HG03060 (cell line): Measurements from ENCODE around the gene FRMD1.

ENCODE experiments used
- ATAC-seq: cut with Tn5 transposase; IDR thresholded peaks from one replicate; pipeline ENCODE4 v1.9.1; 2021; ENCODE audit warnings: low read depth, moderate number of reproducible peaks; ENCODE audit not compliant: unreplicated experiment

Gene FRMD1

DNA sequence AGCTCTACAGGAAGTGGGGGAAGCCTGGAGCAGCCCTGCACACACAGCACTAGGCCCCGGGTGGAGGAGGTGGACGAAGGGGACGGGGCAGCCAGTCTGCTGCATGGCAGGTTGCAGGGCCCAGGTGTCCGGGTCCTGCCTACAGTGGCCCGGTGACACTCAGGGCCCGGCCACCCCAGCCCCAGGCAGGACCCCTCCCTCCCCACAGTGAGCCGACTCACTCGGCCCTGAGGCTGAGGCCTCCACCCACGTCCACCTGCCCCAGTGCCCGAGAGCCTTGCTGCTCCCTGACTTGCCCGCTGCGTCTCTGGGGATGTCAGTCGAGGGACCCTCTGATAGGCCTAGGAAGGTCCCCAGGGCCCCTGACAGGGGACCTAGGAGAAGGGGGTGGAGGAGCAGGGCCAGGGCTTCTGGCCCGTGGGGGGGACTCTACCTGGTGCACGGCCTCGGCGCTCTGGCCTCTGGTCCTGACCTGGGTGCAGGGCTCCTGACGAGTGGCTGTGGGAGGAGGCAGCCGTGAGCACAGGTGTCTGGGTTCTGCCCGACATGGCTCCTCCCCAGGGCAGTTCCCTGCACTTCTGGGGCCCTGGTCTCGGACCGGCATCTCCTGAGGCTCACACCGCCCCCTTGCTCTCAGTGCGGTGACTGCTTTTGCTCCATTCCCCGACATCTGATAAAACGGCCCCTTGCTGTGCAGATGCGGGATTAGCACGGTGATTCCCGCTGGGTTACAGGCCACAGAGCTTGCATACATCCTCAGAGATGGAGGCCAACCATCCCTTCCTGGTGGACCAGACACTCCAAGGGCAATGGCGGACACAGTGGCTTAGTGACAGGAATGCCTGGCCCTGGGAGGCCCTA, 20.1 kb downstream of the FRMD1 start:
- ATAC-seq: no peak

DNA sequence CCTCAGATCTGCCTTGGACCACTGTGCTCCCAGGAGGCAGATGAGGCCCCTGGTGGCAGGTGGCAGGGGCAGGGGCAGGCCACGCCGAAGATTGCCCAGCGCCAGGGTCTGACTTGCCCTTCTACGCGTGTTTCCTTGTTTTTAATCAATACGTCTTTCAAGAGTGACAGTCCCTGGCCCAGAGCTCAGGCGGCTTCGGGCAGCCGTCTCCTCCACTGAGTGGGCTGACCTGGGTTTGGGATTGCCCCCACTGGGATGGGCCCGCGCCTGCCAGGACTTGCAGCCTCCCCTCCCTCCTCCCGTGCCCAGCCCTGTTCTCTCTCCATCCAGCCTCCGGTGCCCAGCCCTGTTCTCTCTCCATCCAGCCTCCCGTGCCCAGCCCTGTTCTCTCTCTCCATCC, 21.2 kb downstream of the FRMD1 start:
- no peak for ATAC-seq

DNA sequence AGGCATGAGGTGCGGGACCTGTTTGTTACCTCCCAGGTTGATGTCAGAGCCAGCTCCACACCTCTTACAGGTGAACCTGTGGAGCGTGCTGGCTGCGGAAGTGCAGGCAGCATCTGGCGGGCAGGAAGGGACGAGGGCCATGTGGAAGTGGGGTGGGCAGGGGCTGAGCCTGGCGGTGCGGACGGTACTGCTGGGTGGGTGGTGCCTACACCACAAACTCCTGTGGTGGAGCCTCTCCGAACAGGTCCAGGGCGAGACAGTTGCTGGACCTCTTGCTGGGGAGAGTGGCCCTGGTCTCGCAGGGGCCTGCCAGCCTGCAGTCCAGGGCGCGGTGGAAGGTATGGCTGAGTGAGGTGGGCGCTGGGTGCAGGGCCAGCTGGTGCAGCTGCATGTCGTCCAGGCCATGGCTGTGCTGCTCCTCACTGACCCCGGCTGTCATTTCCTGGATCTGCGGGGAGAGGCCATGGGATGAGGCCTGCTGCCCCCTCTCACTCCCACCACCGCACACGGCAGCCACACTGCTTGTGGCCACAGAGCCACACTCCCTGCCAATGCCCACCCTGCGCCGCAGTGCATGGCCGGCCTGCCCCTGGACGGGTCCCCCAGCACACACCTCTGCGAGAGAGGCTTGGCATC, 22.0 kb downstream of the FRMD1 start:
- ATAC-seq: no peak

DNA sequence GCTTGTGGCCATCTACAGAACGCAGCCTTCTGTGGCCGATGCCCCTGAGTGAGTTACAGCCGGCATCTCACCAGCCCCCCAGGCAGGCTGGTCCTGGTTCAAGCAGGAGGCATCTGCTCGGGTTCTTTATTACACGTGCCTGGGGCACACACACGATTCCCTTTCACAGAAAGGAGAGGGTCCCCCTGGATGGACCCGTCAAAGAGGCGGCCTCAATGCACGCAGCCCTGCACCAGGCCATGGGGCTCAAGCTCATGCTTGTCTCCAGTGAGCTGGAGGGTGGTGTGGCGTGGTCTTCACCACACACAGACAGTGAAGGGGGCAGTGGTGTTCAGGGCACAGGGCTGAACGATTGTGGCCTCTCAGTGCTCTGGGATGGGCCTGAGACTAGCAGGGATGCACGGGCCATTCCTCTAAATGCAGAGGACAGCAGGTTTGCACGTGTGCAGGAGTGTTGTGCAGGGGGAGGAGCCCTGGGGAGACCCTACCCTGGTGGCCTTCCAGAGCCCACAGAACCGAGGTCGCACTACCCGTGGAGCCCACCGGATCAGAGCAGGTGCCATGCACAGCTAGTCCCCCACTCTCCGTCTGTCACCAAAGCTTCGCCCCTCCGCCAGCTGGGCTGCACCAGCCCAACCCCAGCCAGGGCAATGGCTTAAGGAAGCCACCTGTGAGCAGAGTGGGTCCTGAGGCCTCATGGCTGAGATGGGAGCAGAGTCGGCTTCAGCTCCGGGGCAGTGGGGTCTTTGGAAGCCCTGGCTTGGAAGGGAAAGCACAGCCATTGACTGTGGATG, 23.1 kb downstream of the FRMD1 start:
- ATAC-seq: no peak

DNA sequence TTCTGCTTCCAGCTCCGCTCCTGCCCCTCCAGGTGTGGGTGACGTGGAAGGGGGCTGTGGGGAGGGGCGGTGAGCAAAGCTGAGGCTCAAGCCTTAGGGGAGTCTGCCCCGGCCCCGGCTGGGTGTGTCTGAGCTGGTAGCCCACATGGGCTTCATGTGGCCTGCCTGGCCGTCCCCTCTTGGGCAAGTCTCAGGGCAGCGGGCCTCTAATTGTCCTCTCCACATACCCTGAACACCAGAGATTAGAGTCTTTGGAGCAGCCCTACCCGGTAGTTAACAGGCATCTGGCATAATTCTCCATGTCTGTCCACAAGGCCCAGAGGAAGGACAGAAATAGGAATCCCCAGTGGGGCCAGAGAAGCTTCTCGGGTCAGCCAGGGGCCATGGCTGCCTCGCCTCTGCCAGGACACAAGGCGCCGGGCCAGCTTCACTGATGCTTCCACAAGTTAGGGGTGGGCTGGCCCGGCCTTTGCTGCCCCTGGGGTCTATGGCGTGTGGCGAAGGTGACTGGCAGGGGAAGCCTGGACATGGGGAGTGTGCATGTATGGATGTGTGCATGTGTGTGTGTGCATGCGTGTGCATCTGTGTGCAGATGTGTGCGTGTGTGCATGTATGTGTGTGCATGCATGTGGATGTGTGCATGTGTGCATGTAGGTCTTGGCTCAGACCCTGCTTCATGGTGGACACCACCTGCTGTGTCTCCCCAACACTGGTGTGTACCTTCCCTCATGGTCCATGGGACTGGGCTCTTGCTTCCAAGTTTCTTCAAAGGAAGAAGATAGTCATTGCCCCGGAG, 24.0 kb downstream of the FRMD1 start:
- no peak for ATAC-seq

DNA sequence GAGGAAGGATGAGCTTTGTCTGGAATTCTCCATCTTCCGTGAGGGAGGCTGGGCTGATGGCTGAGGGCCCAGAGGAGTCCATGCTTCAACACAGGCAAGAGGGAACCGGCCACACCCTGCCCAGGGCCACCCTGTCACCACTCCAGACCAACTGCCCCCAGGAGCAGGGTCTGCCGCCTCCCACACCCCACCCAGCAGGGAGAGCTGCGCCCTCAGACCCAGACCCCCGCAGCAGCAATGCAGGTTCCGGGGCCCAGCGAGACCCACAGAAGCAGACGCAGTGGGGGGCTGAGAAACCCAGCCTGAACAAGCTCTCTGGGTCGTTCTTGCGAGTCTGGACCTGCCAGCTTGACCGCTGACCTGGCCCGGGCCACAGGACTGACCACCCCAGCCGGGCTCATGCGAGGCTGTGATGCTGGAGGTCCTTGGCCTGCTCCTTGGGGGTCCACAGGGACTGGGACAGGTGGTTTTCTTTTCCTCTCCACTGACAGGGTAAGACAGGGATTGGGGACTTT, 25.0 kb downstream of the FRMD1 start:
- no peak for ATAC-seq

DNA sequence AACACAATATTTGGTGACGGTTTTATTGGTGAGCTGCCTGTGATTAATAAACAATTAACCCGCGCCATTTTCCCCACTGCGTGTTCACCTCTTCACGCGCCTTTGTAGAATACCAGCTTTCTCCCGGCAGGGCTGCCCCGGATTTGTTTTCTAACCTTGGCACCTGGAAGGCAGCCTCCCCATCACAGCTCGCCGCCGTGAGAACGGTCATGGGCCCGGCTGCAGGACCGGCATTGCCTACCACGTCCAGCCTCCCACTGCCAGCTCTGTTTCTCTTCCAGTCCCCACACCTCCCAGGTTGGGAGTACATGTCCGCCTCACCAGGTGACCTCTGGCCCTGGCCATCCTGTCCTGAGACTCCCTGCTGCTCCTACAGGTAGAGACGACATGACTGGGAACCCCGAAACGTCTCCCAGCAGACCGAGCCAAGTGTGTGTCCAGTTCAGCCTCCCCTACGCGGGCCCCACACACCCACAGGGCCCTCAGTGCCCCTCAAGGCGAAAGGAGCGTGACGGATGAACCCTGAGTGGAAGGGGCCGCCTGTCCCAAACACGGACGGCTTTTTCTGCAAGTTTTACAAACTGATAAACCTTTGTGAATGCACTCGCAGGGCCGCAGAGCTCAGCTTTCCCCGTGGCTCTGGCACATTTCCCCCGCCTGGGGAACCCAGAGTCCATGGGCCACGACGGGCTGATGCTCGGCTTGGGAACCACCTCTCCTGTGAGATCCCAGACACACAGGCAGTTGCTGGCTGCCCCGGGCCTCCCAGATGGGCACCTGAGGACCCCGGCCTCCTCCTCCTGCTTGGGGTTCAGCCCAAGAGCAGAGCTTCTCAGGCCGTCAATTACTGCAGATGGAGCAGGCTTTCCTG, 25.7 kb downstream of the FRMD1 start:
- ATAC-seq: no peak

DNA sequence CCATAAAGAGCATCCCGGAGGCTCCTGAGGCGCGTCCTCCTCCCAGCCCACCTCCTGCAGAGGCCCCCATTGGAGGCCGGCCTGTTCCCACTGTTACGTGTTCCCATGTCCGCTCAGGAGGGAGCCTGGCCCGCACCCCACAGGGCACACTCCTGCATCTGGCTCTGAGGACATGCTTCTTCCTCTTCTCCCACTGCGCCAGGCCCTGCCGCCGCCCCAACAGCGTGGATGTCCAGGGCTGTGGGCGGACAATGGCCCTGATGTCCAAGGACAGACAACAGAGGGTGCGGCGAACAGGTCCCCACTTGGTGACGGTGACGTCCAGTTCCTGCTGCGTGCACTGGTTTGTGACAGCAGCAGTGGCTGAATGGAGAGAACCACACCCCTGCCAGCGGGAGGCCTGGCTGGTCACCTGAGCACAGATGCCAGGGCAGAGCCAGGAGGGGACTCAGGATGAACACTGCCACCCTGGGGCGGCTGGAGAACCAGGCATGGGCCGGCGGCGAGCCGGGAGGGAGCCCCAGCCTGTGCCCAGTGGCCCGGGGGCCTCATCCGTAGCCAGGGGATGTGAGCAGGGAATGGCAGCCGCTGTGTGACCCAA, 26.6 kb downstream of the FRMD1 start:
- no peak for ATAC-seq

DNA sequence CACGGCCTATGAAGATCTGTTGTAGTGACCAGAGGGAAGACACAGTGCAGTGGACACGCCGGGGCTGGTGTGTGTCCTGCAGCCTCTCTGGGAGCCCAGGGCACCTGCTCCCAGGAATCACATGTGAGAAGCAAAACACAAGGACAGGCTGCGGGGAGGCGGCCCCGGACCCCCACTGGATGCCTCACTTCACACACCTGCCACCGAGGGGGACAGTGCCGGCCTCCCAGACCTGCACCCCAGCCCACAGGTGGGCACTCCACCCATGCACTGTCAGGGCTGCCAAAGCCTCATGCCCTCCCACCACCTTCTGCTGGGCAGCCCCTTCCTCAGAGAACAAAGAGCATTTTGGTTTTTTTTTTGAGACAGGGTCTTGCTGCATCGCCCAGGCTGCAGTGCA, 27.4 kb downstream of the FRMD1 start:
- no peak for ATAC-seq

DNA sequence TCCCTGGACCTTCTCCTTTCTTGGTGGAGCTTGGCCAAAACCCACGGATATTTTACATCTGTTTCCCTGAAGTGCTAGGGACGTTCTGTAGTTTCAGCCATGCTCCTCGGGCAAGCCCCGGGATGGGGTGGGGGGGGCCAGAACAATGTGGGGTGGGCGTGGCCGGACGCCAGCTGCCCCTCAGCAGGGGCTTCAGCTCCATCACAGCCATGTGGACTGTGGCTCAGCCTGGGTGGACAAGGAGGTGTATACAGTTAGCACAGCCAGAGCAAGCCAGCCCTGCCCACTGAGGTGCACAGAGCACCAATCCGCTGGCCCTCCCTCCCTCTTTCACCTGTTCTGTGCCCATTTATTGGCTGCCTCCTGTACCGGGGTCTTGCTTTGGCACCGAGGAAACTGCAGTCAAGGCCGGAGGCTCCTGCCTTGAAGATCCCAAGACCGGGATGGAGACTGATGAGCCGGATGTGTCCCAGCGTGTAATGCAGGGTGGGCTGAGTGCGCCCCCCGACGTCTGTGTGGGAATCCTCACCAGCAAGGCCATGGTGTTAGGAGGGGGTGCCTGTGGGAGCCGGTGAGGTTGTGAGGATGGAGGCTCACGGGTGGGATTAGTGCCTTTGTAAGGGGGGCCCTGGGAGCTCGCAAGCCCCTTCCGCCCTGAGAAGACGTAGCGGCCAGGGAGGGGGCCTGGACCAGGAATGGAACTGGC, 28.0 kb downstream of the FRMD1 start:
- no peak for ATAC-seq

DNA sequence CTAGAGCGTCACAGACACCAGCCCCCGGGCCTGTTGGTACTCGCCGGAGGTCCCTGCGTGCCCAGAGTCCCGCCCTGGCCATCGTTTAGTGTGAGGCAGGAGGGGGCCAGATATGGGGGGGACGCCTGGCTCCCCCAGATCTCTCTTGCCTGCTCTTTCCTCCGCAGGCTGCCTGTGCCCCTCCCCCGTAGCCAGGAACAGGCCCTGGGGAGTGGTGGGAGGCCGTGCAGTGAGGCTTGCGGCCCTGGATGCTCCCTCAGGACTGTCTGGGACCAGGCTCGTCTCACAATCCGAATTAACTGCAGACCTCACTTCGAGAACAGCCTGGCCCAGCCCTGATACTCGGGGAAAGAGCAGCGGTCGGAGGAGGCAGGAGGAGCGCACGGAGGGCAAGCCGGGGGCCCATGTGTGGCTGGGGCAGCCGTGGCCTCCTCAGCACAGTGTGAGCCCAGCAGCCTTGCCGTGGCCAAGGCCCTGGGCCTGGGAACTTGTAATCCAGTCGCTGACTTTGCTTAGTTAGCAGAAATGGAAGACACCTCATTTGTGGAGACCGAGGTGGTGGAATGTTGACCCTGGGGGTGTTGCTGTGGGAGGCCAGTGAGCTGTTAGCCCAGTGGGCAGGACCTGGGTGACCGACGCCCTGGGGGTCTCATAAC, 28.7 kb downstream of the FRMD1 start:
- no peak for ATAC-seq

DNA sequence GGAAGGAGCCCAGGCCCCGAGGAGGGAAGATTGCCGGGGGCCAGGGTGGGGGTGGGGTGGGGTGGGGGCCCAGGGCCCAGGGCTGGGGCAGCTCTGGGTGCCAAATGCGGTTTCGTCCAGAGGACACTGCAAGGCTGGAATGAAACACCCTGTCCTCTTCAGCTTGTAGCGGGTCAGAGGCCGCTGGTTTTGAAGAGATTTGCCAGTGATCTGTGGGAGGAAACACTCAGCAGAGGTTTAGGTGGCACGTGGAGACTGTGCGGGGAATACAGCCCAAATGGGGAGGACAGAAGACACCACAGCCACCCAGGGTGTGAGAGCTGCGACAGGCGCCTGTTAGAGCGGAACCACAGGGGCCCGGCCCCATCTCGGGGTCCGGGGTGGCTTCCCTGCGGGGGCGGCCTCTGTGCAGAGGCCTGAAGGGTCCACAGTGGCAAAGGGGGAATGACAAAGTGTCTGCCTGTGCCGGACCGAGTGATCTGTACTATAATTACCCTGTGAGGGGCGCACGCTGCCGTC, 29.2 kb downstream of the FRMD1 start:
- ATAC-seq: no peak

DNA sequence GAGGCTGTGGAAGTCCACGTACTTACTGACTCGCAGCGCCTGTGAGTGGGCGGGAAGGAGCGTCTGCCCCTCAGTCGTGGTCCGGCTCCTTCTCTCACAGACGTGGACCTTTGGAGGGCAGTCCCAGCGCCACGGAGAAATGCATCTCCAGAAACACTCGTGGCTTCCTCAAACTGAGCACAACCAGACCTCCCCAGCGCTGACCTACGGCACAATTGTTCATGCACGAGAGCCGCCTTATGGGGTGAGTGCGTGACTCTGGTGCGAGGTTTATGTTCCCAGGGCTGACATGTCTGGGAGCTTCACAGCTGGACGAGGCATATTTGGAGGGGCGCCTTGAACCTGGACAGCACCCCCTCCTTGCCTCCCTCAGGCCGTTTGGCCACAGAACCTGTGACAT, 29.7 kb downstream of the FRMD1 start:
- no peak for ATAC-seq

DNA sequence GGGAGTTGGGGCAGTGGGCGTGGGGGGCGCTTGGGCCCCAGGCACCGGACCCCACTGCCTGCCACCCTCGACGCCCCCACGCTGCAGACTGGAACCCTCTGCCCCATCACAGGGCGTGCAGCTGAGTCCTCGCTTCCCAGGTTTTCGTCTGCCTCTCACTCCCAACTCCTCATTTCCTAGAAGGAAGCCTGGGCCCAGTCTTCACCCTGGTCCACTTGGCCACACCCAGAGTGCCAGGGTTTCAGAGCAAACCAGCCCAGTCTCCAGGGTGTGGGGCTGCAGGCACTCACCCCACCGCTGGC, 30.3 kb downstream of the FRMD1 start:
- no peak for ATAC-seq

DNA sequence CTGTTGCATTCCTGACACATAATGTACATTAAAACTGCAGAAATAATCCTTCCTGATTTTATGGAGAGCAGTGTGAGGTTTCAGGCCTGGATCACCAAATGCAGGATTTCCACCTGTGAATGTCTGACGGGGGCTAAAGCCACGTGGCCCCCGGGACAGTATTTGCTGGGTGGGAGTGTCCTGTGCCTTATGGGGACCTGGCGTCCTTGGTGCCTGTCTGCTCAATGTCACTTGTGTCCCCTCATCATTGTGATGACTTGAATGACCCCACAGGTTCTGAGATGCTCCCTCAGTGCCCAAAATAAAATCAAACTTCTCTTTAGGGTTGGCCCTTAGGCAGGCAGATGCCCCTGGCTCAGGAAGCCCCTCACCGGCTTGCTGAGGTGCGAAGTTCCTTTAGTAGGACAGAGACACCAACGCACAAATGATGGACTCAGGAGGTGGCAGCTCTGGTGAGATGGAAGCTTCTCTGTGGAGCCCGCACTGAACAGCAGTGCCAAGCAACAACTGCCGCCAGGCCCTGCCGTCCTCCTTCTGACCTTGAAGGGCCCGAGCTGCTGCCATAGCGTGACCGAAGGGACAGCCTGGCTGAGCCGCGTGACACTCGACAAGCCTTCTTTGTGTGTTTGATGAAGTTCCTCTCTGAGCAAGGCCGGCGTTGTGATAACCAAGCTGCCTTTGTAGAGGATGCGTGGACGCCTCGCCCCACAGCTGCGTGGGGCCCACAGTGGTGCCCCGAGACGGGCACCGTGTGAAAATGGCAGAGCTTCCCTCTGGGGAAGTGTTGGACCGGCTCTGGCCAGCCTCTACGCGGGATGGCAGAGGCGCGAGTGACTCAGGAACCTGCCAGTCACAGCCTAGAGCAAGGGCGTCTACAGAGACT, 30.9 kb downstream of the FRMD1 start:
- ATAC-seq: no peak

DNA sequence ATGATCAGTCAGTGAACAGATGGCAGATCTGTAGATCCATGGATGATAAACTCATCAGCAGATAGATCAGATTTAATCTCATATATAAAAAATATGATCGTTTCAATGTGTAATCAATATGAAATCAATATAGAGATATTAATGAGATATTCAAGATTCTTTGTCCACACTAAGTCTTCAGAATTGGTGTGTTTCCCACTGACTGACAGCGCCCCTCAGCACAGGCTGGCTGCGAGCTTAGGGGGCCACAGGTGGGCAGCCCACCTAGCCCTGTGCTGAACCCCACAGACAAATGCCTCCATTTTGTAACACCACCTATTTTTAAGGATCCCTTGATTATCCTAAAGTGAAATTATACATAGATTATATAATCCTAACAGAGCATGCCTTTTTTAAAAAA, 32.3 kb downstream of the FRMD1 start:
- no peak for ATAC-seq
